ENCODE measurements around the gene TTC39C.

- TF ChIP-seq CTCF (IDR thresholded peaks at IDR 0.05) (no peak), POLR2AphosphoS5 (IDR thresholded peaks at IDR 0.05) (no peak), EP300 (IDR thresholded peaks at IDR 0.05) (no peak), POLR2A (IDR thresholded peaks at IDR 0.05) (no peak)
These were observed 3.2 kb upstream of the TTC39C start for GRCh38 chr18:24011123-24011917.
